Measurements from ENCODE around the gene ALG3.
A peak's percentile ranks its signal among the peaks of the same experiment; 100 is the strongest.
"Not testable (repeated sequence)": the region's sequence is repeated elsewhere in the genome, so short reads cannot be mapped to it uniquely, and the experiment has no call there.

The ALG3 gene

DNA sequence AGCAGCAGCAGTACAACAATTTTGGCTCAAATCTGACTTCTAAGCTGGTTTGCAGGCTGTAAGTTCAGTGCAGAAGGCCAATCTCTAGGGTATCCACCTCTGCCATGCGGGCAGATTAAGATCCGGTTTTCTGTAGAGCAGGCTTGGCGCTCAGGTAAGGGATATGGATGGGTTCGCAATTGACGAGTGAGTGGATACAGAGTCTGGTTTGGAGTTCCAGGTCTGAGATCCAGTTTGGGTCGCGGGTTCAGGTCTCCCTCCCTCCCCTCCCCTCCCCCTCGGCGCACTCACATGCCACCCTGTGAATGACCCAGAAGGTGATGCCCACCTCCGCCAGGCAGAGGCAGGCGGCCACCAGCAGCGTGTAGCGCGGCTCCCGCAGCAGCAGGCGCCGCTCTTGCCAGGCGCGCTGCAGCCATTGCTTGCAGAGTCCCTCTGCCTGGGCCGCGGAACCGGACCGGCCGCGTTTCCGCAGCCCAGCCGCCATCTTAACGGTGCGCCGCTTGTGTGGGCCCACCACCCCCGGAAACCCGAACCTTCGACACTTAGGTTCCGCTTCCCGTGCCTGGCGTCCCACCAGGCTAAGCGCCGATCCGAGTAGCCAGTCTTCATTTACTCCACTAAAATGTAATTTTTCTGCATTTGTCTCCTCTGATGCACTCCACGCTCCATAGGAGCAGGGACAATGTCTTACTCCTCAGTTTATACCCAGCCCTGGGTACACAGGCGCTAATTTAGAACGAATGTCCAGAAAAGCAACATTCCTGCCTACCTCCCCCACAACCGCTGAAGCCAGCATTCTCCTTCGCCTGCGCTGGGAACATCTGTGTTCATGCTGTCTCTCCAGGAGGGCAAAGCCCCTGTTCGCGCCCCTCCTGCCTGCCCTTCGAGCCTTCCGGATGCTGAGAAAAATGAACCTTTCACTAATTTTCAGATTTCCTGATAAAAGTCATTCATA, at the start of gene ALG3:
ALG3 (minus strand) TSS at position 509 of the 958 bp plus-strand sequence; CDS start at position 487, 22 bp downstream.
- DNase-seq, result peak; percentile 95

DNA sequence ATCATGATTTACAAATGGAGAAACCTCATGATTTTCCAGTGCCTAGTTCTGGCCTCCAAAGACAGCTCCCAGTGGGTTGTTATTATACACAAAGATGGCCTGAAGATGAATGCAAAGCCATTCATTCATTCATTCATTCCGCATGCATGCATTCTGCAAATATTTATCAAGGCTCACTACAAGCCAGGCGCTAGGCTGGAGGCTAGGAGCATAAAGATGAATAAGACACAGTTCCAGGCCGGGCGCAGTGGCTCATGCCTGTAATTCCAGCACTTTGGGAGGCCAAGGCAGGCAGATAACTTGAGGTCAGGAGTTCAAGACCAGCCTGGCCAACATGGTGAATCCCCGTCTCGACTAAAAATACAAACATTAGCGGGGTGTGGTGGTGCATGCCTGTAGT, 47.9 kb upstream of the ALG3 start:
- no peak for DNase-seq

- DNase-seq, result no peak
Measured at GRCh38 chr3:184295771-184296170, 47.0 kb upstream of the ALG3 start.

DNA sequence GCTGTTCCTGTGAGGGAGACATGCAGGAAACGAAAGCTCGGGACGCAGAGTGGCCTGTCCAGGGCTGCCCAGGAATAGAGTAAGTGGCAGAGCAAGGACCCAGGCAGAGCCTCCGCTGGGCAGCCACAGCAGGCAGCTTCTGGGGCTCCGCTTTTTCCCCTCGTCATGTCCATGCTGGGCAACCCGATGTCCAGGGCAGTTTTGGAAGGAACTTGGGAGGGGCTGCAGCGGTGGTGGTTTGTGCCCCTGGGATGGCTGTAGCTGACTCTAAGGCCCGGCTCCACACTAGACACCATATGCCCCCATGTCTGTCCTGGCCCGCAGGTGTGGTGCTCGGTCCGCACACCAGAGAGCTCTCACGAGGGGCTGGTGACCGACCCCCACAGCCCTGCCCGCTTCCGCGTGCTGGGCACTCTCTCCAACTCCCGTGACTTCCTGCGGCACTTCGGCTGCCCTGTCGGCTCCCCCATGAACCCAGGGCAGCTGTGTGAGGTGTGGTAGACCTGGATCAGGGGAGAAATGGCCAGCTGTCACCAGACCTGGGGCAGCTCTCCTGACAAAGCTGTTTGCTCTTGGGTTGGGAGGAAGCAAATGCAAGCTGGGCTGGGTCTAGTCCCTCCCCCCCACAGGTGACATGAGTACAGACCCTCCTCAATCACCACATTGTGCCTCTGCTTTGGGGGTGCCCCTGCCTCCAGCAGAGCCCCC, 43.1 kb upstream of the ALG3 start:
- DNase-seq, result no peak

GRCh38 chr3:184291044-184291737, 42.4 kb upstream of the ALG3 start:
- no peak for DNase-seq

DNA sequence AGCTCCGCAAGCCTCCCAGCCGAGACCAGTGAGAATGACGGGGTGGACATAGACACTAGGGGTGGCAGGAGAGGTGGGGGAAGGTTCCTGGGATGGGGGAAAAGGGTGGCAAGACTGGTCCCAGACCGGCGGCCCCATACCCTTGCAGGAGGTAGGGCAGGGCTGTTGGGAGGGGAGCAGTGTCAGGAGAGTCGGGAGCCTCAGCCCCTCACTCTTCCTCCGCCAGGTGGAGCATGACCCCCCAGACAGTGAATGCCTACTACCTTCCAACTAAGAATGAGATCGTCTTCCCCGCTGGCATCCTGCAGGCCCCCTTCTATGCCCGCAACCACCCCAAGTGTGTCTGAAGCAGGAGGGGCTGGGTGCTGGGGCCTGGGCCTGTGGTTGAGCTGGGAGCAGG, 41.6 kb upstream of the ALG3 start:
- DNase-seq, result no peak

DNA sequence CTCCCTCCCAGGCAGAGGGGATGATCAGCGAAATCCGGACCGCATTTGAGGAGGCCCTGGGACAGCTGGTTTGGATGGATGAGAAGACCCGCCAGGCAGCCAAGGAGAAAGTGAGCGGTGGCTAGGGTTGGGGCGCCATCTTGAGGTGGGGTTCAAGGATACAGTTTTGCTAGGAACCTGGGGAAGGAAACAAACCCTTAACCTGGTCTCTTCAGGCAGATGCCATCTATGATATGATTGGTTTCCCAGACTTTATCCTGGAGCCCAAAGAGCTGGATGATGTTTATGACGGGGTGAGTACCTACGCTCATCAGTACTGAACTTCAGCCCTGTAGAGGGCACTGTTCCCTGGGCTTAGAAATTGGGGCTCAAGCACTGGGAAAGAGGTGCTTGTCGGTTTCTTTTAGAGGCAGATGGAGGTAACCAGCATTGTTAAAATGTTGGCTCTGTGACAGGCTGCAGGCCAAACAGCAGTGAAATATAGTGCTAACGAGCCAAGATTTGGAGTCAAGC, 40.7 kb upstream of the ALG3 start:
- DNase-seq, result peak; percentile 83

GRCh38 chr3:184284696-184285095, 35.9 kb upstream of the ALG3 start:
- DNase-seq, result no peak

DNA sequence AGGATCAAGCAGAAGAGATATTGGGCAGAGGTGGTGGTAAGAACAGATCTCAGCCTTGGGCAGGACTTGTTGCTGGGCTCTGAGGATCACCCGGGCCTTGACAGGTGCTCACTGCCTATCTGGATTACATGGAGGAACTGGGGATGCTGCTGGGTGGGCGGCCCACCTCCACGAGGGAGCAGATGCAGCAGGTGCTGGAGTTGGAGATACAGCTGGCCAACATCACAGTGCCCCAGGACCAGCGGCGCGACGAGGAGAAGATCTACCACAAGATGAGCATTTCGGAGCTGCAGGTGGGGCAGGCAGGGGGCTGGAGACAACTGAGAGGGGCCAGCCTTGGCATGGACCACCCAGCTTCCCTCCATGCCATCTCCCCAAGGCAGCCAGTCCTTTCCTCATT, 34.9 kb upstream of the ALG3 start:
- DNase-seq, result no peak

- no peak for DNase-seq
Measured at GRCh38 chr3:184282941-184283340, 34.2 kb upstream of the ALG3 start.

DNA sequence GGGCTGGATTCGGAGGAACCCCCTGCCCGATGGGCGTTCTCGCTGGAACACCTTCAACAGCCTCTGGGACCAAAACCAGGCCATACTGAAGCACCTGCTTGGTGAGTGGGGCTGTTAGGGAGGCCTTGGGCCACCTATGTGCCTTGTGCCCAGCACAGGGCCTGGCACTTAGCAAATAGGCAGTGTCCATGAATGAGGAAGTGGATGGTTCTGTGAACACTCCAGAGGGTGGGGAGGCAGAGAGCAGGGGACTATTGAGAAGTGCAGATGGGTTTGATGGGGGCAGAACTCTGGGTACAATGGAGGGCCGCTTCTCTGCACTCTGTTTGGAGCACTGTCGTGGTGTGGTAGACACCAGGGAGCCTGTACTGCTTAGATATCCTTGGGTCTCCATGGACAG, 28.6 kb upstream of the ALG3 start:
- DNase-seq, result no peak

GRCh38 chr3:184275961-184276910, 27.5 kb upstream of the ALG3 start, which contains the start of gene ECE2:
Gene ECE2 (plus strand): TSS chr3:184276022. CDS start chr3:184276154, 132 bp downstream.
- no peak for DNase-seq

GRCh38 chr3:184275381-184275701, 26.6 kb upstream of the ALG3 start:
- DNase-seq, result no peak

DNA sequence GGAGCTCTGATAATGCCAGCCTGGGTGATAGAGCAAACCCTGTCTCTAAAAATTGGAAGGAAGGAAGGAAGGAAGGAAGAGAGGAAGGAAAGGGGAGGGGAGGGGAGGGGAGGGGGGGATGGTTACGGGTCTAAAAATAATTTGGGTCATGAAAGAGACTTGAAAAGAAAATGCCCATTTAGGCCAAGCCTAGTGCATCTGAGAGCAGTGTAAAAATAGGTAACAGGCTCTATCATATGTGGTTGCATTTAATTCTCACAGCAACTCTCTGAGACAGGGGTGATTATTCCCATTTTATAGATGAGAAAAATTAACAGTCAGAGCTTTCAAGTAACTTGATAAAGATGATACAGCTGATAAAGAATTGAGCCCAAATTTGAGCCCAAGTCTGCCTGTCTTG, 23.5 kb upstream of the ALG3 start:
- DNase-seq, result no peak

- not testable (repeated sequence) for DNase-seq
Measured at GRCh38 chr3:184267249-184267648, 18.5 kb upstream of the ALG3 start.

- no peak for DNase-seq
Measured at GRCh38 chr3:184262764-184263179, 14.0 kb upstream of the ALG3 start.

GRCh38 chr3:184261854-184262763, 13.3 kb upstream of the ALG3 start:
- no peak for DNase-seq

DNA sequence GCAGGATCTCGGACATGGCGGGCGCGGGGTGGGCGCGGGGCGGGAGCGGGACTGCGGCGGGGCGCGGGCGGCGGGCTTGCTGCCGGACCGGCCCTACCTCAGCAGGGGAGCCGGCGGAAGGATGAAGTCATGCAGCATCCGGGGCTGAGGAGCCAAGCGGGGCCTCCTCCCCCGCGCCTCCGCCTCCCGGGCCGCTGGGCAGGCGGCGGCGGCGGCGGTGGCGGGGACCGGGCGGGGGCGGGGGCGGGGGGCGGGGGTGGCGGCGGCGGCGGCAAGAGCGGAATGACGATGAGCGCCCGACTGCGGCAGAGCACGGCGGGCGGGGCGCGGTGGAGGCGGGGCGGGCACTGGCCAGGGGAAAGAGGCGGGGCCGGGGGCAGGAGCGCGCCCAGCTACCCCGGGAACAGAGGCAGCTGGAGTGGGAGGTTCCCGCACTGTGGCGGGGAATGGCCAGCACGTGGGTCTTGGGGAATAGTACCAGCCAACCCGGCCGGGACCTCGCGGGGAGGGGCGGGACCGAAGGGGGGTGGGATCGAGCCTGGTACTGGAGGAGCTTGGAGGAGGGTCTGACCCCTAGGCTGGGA, 12.6 kb upstream of the ALG3 start, which contains the start of gene CAMK2N2:
CAMK2N2 (minus strand) TSS at position 284 of the 584 bp plus-strand sequence; CDS start at position 16, 268 bp downstream.
- DNase-seq, result peak; percentile 75

- no peak for DNase-seq
Measured at GRCh38 chr3:184260724-184261269, 12.0 kb upstream of the ALG3 start.

Data from activated CD8-positive, alpha-beta memory T cell treated with anti-CD3 and anti-CD28 coated beads, Interleukin-2, amount 50 U/mL, for 48 hours (primary cell).